GM18861 (cell line): Measurements from ENCODE around the gene DERA.
A peak's percentile ranks its signal among the peaks of the same experiment; 100 is the strongest.
"Not testable (repeated sequence)": the region's sequence is repeated elsewhere in the genome, so short reads cannot be mapped to it uniquely, and the experiment has no call there.

Experiments
- ATAC-seq: cut with Tn5 transposase; IDR thresholded peaks from one replicate; pipeline ENCODE4 v1.9.1; 2021; ENCODE audit not compliant: unreplicated experiment

The DERA gene

DNA sequence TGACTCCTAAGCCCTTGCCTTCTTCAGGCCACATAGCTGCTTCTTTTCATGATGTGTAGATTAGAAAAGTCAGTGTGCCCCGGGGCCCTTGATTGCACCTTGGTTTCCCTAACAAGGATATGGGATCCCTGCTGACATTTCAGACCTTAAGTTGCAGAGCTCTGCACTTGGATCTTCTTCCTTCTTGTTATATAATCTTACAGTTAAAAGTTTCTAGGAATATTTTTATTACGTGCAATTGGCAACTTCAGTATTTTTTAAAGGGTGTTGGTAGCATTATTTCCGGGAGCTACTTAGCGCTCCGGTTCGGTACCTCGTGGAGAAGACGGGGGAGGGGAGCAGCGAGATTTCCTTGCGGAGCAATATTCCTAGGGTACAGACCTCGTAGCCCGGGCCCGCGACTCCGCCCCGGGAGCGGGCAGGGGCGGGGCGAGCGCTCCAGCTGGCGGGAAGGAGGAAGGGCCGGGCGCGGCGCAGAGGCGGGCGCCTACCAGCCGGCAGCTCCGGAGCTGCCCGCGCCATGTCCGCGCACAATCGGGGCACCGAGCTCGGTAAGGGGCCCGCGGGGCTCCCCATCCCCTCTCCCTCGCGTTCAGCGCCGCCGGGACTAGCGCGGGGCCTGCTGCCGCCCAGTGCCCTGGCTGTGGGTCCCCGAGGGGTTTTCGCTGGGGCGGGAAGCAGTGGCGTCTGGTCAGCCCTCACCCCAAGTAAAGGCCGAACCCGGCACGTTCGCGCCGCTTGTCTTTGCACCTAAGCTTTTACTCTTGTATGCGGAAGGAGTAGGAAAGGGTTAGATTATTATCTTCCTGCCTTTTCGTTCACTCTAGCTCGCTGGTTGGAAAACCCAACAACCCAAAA, at the start of gene DERA:
Gene DERA (plus strand): TSS at position 469 of the 858 bp plus-strand sequence. CDS start 52 bp downstream, at position 521.
- peak; percentile 84 for ATAC-seq

DNA sequence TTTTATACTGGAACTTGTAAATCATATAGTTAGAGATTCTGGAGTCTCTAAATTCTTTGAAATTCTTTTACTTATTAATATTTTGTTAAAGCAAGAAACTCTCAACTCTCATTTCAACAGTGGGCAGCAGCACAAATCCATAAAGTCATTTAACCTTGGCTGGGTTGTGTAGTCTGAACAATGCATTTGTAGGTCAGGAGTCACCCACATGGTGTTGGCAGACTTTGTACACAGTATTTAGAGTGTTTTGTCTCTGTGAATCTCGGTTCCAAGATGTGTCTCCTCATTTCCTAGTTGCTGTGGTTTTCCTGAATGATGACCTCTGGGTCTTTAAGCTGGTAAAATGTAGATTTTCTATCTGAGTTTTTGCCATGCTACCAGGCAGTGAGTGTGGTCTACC, 49.7 kb upstream of the DERA start:
- no peak for ATAC-seq

DNA sequence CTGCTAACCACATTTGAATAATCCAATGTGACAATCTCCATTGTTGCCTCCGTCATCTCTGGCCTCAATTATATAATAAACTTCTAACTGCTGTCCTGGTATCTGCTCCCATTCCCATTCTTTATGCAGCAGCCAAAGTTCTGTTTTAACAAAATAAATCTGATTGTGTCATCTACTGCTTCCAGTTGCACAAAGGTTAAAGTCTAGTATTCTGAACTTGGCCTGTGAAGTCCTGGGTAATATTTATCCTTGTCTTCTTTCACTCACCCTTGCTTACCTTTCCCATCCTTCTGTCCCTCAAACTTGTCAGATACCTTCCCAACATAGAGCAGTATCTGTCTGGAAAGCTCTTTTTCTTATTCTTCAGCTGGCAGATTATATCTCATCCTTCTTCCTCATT, 48.3 kb upstream of the DERA start:
- ATAC-seq: no peak

DNA sequence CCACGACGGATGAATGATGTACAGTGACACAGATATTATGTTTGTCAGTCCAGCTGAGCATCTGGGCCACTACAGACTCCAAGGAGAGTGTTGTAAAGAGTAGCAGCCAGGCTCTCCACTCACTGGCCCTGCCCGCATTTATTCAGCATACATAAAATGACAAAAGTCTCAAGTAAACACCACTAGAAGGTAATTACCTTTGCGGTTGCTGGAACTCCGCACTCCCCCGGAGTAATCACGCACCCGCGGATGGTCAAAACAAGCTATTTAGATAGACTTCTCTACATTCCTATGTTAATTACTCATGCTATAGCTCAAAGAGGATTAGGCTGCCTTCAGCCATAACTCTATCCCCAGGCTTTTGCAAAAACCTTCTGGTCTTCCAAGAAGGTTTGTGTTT, 47.8 kb upstream of the DERA start:
- ATAC-seq: no peak

DNA sequence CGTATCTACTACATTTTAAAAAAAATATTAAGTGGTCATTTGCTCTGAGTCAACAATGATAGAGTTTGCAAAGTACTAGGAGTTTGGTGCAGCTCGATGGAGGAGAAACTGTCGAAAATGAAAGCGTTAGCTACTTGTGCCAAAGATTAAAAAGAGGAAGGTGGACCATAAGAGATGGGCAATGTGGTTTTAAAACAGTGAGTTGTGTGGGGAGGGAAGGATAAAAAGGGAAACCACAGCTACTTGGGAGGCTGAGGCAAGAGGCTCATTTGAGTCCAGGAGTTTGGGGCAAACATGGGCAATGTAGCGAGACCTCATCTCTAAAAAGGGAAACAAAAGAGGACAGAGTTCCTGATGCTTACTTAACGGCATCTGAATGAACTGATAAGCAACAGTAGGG, 47.1 kb upstream of the DERA start:
- peak; percentile 85 for ATAC-seq

DNA sequence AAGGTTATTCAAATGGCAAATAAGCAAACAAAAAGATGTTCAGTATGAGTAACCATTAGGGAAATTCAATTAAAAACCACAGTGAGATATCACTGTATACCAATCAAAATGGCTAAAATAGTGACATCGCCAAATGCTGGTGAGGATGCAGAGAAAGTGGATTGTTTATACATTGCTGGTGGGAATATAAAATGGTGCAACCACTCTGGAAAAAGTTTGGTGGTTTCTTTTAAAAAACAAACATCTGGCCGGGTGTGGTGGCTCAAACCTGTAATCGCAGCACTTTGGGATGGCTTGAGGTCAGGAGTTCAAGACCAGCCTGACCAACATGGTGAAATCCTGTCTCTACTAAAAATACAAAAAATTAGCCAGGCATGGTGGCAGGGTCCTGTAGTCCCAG, 42.9 kb upstream of the DERA start:
- no peak for ATAC-seq

DNA sequence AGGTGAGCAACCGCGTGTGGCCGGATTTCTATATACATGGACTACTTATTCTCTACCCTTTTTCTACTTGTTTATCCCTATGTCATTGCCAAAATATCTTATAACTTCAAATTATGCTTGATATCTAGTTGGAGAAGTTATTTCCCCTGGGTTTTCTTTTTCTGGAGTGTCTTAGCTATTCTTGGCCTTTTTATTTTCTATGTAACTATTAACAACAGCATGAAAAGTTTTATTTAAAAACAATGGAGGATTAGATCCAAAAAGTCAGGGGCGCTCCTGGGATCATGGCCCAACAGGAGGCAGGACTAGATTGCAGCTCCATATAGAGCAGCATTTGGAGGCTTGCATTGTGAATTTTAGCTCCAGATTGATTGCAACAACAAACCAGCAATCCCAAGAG, 37.6 kb upstream of the DERA start:
- ATAC-seq: no peak

DNA sequence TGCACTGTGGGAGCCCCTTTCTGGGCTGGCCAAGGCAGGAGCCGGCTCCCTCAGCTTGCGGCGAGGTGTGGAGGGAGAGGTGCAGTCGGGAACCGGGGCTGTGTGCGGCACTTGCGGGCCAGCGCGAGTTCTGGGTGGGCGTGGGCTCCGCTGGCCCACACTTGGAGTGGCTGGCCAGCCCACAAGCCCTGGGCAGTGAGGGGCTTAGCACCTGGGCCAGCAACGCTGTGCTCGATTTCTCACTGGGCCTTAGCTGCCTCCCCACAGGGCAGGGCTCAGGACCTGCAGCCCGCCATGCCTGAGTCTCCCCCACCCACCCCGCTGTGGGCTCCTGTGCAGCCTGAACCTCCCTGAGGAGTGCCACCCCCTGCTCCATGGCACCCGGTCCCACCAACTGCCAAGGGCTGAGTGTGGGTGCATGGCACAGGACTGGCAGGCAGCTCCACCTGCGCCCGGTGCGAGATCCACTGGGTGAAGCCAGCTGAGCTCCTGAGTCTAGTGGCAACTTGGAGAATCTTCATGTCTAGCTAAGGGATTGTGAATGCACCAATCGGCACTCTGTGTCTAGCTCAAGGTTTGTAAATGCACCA, 36.5 kb upstream of the DERA start:
- not testable (repeated sequence) for ATAC-seq

DNA sequence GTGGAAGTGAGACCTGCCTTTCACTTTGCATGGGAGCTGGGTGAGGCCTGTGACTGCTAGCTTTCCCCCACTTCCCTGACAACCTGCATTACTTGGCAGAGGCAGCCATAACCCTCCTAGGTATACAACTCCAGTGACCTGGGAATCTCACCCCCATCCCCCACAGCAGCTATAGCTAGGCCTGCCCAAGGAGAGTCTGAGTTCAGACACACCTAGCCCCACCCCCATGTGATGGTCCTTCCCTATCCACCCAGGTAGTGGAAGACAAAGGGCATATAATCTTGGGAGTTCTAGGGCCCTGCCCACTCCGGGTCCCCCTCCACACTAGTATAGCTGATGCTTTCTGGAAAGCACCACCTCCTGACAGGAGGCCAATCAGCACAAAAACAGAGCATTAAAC, 35.3 kb upstream of the DERA start:
- ATAC-seq: no peak

DNA sequence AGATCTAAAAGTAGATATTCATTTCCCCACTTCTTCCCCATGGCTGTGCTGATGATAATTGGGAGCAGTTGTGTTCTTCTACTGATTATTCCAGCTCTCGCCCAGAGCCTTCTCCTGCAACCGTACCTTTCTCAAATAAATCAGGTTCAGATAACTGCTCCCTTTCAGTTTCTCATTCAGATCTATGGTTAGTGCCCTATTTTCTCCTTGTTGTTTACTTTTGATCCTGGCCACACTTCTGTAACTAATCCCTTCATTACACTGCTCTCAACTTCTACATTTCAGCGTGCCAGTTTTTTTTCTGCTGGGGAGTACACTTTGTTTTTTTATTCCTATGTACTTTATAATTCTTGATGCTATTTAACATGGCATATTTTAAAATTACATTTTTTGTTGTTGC, 31.7 kb upstream of the DERA start:
- no peak for ATAC-seq

DNA sequence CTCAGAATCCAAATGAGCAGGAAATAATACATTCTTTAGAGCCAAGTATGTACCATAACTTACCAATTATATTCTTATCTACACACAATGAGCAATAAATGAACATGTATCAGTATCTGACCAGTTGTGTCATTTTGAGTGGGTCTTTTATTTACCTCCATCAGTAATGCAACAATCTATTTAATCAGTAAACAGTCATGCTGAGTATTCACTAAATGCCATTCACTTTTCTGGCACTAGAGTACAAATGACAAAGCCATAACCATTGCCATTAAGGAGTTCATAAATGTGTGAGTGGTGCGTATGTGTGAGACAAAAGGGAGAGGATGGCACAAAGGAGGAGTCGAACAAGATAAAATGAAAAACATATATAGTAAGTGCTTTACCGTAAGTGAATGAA, 30.4 kb upstream of the DERA start:
- no peak for ATAC-seq

DNA sequence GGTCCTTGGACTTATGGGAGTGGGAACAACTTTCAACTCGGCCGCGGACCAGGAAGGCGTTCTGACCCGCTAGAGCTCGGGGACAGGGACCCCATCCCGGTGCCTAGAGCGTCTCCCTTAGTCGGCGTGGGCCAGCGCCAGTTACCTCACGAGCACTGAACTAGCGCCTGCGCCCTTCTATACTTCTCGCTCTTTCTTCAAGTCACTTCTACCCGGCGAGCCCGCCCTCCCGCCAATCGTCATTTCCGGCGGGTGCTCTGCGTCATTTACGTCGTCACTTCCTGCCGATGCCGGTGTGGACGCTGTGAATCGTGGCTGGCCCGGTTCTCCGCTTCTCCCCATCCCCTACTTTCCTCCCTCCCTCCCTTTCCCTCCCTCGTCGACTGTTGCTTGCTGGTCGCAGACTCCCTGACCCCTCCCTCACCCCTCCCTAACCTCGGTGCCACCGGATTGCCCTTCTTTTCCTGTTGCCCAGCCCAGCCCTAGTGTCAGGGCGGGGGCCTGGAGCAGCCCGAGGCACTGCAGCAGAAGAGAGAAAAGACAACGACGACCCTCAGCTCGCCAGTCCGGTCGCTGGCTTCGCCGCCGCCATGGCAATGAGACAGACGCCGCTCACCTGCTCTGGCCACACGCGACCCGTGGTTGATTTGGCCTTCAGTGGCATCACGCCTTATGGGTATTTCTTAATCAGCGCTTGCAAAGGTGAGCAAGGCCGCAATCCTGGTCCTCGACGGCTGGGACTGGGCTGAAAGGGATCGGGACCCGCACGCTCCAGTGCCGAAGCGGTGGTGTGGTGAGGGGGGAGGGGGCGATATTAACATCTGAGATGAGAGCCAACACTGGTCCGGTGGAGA, 28.8 kb upstream of the DERA start, which contains the start of gene STRAP:
Gene STRAP (plus strand): TSS at position 270 of the 854 bp plus-strand sequence. CDS start 321 bp downstream, at position 591.
- ATAC-seq: peak; percentile 96

DNA sequence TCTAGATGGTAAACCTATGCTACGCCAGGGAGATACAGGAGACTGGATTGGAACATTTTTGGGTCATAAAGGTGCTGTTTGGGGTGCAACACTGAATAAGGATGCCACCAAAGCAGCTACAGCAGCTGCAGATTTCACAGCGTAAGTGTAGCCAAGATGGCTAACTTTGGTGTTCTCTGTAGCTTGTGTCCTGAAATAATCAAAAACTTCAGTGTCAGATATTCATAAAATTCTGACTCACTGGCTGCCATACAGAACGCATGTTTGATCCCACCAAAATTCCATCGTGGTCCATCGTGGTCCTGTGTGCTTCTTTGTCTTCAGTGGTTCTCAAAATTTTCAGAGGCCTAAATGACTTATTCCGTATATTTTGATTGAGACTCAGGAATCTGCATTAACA, 27.6 kb upstream of the DERA start:
- no peak for ATAC-seq

DNA sequence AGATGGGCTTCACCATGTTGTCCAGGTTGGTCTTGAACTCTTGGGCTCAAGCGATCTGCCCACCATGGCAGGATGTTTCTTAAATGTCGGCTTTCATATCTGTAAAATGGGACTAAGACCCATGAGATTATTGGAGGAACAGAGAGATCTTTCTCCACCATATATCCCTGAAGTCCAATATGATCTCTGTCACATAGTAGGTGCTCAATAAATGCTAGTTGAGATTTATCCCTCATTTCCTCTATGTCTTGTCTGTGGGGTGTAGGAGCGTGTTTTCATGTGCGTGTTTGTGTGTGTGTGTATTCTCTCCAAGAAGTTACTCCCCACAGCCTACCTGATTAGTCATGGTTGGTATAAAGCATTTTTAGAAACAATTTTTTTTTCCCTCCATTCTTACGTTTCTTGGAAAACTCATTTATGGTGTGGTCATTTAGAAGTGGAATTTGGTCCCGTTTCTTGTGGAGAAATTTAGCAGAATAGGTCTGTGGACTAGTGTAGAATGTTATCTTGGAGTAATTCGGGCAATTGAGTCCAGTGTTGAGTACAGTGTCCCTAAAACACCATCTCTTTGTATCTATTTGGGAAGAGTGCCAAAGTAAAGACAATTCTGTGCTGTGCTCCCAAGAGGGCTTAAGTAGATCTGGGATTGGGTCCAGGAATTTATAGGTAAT, 24.6 kb upstream of the DERA start:
- ATAC-seq: no peak

DNA sequence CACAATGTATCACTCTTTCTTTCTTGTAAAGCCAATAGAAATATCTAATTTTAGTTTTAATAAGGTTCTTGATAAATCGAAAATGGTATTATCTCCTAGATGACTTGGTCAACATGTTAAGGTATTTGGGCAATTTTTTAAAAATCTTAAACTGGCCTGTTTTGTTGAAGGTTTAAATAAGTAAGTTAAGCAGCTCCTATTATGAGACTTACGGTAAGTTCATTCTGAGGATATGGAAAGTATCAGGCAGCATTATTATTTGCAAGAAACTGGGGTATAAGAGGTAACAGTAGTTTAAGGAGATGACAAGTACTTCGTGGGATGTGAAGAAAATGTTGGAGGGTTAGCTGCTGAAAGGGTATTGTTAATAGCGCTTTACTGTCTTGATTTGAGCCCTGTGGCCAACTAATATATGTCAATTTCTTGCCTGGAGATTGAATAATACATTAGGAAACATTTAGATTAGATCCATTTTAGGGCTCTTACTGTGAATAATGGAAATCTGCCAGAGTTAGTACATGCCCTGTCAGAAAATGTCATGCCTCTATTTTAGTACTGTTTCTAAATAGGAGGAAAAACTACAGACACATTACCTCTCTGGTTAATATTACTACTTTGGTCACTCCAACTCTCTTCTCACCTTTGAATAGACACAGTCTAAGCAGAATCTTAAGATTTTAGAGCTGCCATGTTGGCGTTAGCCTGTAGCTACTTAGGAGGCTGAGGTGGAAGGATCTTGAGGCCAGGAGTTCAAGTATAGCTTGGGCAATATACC, 23.9 kb upstream of the DERA start:
- no peak for ATAC-seq

DNA sequence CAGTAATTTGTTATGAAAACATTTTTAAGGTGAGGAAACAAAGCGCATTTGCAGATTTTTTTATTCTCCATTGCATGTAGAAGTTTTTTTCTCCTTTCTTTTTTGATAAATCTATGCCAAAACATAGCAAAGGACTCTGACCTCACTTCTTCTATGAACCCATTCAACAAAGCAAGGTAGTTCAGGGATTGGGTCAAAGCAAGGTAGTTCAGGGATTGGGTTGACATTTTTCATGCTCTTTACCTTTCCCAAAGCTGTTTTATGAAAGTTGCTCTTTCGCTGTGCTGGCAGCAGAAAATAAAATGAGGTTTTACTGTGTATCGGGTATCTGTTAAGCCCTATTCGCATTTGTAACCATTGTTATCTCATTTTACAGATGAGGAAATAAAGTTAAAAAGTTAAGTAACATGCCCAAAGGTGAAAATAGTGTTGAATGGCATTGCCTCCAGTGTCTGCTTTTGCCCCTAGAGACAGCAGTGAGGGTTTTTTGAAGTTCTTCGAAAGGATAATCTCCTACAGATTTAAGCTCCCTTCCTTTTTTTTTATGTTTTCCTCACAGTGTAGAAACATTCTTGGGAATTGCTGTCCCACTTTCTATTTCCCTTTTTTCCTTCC, 18.4 kb upstream of the DERA start:
- ATAC-seq: no peak

DNA sequence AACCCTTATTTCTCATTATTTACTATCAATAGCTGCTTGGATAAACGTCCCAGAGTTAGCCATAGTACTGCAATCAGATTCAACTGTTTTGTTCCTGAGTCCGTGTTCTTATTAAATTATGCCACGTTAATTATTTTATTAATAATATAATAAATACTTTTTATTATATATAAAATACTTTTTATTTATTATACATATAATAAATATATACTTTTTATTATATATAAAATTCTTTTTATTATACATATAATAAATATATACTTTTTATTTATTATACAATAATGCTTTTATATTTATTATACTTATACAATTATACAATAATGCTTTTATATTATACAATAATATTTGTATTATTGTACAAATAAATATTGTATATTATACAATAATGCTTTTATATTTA, 17.9 kb upstream of the DERA start:
- ATAC-seq: no peak

DNA sequence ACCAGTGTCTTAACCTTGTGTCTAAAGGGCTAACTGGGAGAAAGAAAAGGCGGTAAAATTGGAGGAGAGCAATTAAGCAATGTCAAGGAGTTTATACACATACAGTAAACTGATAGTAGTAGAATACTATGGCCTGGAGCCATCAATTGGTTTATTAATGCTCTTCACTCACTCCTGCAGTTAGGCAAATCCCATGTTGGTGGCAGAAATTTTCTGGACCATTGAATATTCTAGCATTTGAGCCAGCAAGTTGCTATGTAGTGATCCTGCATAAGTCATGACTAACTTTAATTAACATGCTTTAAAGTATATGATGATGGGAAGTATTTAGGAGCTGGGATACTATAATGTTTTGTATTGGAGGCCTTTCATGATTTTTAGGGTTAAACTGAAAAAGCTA, 14.3 kb upstream of the DERA start:
- no peak for ATAC-seq

DNA sequence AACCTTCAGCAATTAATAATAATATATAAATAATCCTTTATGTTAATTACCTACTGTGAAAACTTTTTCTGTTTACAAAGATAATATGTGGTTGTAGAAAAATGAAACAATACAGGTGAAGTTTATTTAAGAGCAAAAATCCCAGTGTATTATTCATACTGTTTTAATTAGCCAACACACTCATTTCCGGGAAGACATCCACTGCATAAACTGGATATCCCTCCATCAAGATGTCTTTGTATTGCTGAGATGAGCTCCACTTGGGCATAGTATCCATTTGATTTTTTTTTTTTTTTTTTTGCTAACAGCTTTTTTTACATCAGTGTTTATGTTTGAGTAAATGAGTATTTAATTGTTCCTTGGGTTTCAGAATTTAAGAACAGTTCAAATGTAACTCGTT, 13.7 kb upstream of the DERA start:
- ATAC-seq: no peak
